Transverse colon (tissue), 3 donors: Measurements from ENCODE around the gene NOTUM.

ENCODE experiments used
- CTCF ChIP-seq, 5 experiments: fragments of 200-600 bp in 3 of 5; fragments of 450-650 bp in 2 of 5; sonication (generic) in 3 of 5; IDR thresholded peaks; 1 replicate in 2 of 5; 2 replicates in 3 of 5; pipeline ENCODE4 v1.5.1; 2016 to 2017; ENCODE audit warnings: antibody characterized with exemption in 5 of 5, inconsistent platforms in 3 of 5, mild to moderate bottlenecking in 2 of 5, moderate library complexity in 1 of 5
- POLR2A ChIP-seq: fragments of 450-650 bp; IDR thresholded peaks from one replicate; pipeline ENCODE4 v1.6.1; 2016; ENCODE audit warnings: antibody characterized with exemption, mild to moderate bottlenecking, moderate library complexity

DNA sequence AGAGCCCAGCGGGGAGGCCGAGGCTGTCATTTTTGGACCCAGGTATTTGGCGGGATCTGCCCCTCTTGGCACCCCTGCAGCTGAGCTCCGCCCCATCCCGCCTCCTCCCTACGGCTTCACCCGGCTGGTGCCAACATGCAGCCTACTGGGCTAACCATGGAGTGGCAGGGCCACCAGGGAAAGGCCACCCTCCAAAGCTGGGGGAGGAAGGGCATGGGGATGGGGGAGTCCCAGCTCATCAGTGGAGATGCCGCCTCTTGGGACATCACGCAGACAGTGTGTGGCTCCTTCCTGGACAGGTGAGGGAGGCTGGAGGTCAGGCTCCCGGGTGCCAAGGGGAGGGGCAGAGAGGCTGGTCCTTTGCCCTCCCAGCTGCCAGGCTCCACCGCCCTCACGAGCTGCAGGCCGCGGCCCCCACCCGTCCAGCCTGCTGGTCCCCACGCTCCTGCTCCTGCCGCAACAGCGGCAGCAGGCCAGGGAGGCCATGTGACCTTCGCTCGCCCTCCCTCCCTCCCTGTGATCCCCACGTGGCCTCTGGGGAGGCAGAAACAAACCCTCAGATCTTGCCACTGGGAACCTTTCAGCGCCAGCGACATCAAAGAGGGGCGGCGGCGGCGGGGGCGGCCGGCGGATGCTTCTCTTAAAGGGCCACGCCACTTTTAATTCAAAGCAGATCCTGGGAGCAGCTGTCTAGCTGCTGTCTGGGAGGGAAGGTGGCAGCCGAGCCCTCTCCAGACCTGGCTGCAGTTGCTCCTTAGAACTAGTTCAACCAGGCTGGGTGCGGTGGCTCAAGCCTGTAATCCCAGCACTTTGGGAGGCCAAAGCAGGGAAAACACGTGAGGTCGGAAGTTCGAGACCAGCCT is 6.8 kb upstream of the NOTUM start:
- TF ChIP-seq POLR2A: no peak
- no peak for TF ChIP-seq CTCF (IDR thresholded peaks at IDR 0.05)
